ENCODE results near the gene DUSP6.

DUSP6 gene

DNA sequence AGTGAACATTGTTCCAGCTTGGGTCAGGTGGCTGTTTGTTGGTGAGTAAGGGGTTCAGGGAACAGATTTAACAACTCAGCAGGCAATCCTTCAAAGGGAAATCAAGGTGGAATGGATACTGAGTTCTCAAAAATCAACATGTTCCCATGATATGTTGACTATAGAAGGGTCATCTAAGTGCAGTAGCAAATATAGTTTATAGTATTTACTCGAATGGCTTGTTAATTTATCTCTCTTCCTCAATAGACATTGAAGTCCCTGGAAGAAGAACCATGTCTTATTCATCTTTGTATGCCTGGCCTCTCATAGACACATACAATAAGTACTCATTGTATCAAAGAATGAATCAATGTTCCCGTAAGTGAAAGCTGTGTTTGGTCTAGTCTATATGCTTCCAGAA is 24.5 kb upstream of the DUSP6 start:
- Histone ChIP-seq H3K27me3 (no peaks in the 10 kb centered on the region), H3K36me3 (no peaks in the 10 kb centered on the region), H3K27ac (no peak overlapping the region), H4K20me1 (no peaks in the 10 kb centered on the region), H3K9ac (no peak overlapping the region), H3K9me3 (replicated peaks in 1 of 11) (no peaks in the 10 kb centered on the region), H3K4me3 (no peak overlapping the region), H3K4me1 (peaks cover 0 to 11% (median 7%) of the 10 kb centered on the region in 10 experiments; a peak in 12 of 20 replicates), H3K4me2 (no peak overlapping the region)
- TF ChIP-seq Cebpa-rat (IDR thresholded peaks at IDR 0.05) = no peak

DNA sequence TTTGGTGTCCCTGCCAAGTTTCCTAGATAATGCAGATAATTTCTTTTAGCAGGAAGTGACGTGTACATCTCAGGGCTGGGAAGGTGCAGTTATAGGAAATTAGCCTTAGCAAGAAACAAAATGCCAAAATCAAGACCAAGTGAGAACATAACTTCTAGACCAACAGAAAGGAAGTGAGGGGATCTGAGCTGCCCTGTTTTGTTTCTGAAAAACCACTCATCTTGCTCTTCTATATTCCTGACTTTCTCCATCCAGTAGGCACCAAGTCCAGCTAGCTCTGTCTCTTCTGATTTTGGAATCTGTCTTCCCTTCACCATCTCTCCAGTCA is 23.9 kb upstream of the DUSP6 start:
- H3K4me2 ChIP-seq = no peak overlapping the region
- H3K36me3 ChIP-seq = no peaks in the 10 kb centered on the region
- H3K4me3 ChIP-seq = no peak overlapping the region
- H3K4me1 ChIP-seq = peaks cover 0 to 13% (median 9%) of the 10 kb centered on the region in 10 experiments; a peak in 16 of 20 replicates
- no peaks in the 10 kb centered on the region for H3K27me3 ChIP-seq
- no peaks in the 10 kb centered on the region for H3K9me3 ChIP-seq (replicated peaks in 1 of 11)
- no peak overlapping the region for H3K27ac ChIP-seq
- H4K20me1 ChIP-seq = no peaks in the 10 kb centered on the region
- H3K9ac ChIP-seq = no peak overlapping the region
- TF ChIP-seq Cebpa-rat (IDR thresholded peaks at IDR 0.05) = no peak

DNA sequence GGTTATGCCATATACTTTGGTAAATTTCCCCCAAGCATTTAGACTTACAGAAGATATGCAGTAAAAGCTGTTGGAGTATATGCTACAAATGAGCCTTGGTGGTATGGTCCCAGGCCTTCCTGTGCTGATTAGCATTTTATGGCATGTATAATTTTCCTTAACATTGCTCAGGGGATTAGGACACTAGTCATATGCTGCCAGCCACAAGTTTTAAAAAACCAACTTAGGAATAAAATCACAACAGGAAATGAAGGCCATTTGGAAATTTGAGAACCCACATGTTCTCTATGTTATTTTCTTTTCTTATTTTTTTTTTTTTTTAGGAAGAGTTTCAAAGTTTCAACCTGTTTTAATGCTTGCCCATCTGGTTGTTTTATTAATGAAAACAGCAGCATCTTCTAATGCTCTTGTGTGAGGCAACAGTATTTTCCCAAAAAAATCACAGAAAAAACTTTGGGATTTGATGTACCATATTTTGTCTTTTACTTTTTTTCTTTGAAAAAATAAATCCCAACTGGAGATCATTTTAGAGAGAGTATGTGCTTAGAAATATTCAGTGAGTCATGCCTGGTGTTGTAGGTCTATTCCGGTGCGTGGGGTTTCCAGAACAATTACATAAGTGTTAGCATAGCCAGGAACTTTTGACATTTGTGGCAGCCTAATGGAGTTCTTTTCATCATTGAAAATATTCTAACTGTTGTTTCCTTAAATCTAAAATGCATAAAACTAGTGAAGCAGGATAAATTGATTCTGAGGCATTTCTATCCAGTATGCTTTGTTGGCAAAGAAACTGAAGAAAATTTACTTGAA is 21.7 kb upstream of the DUSP6 start:
- no peaks in the 10 kb centered on the region for H3K27me3 ChIP-seq
- peaks cover 14 to 31% (median 20%) of the 10 kb centered on the region in 10 experiments for H3K4me1 ChIP-seq
- no peak overlapping the region for H3K27ac ChIP-seq
- no peaks in the 10 kb centered on the region for H3K9me3 ChIP-seq (replicated peaks in 1 of 11)
- H3K9ac ChIP-seq = no peak overlapping the region
- no peak for TF ChIP-seq Cebpa-rat (IDR thresholded peaks at IDR 0.05)
- no peak overlapping the region for H3K4me3 ChIP-seq
- H4K20me1 ChIP-seq = no peaks in the 10 kb centered on the region
- H3K4me2 ChIP-seq = peak overlapping the region in 2 of 11 experiments; percentile 2 to 15; a peak in 2 of 22 replicates
- no peaks in the 10 kb centered on the region for H3K36me3 ChIP-seq

DNA sequence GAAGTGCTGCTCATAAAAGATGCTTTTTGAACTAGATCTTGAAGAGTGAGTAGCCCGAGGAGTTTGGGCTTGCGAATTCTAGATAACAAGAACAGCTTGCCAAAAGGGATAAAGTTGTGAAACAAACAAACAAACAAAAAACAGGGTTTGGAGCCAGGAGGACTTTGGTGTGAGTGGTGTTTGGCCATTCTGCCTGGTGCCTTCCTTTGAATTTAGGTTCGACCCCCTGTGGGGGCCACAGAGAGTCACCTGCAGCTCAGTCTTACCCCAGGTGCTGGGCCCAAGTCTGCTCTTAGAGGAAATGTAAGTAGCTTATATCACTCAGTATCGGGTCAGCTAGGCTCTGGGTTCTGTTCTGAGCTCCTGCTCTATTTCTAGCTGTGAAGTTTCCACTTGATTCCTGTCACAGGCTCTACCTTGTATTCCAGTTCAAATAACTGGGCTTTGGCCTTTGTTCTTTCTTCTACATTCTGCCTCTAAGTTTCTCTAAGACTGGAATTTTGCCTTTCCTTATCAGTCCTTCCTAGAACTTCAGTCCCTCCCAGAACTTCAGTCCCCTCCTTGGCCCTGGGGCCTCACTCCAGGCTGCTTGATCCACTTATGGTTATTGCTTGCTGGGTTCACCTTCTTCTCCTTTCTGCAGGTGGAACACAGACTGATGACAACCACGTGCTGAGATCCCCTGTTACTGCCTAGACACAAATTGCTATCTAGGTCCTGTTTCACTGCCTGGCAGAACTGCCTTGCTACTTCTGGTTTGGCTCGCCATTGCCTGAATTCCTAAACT is 20.5 kb upstream of the DUSP6 start:
- no peak overlapping the region for H3K4me2 ChIP-seq
- no peak for TF ChIP-seq Cebpa-rat (IDR thresholded peaks at IDR 0.05)
- H3K27ac ChIP-seq = no peak overlapping the region

DNA sequence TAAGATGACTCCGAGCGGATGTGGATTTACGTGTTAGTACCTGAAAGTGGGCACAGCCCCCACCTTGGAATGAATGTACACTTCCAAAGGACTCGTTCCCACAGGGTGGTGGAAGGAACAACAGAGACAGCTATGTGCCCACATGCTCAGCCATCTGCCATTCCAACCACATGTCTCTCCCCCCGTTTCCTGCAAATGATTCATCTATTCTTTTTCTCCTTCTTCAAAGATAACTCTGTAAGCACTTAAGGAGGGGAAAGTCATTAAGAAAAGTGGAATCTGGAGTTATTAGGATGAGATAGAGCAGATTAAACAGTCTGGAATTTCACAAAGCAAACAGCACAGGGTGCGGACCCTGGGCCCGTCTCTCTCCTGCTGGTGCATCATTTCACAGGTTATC is 18.5 kb upstream of the DUSP6 start:
- Histone ChIP-seq H4K20me1 (no peaks in the 10 kb centered on the region; a peak in 1 of 22 replicates), H3K4me1 (peaks cover 13 to 31% (median 17%) of the 10 kb centered on the region in 10 experiments; a peak in 19 of 20 replicates), H3K4me2 (peak overlapping the region in 10 of 11 experiments; percentile 23 to 83 (median 64); a peak in 20 of 22 replicates), H3K27ac (peak overlapping the region in 3 of 11 experiments; percentile 7 to 40 (median 19); a peak in 3 of 22 replicates), H3K27me3 (no peaks in the 10 kb centered on the region), H3K9ac (no peak overlapping the region), H3K4me3 (no peak overlapping the region), H3K9me3 (replicated peaks in 1 of 11) (no peaks in the 10 kb centered on the region), H3K36me3 (no peaks in the 10 kb centered on the region)
- TF ChIP-seq Cebpa-rat (IDR thresholded peaks at IDR 0.05) = no peak

More for the DNA sequence above, 20.5 kb upstream of the DUSP6 start:
- Histone ChIP-seq H3K36me3 (no peaks in the 10 kb centered on the region), H3K4me3 (no peak overlapping the region), H3K9ac (no peak overlapping the region), H3K27me3 (no peaks in the 10 kb centered on the region), H3K9me3 (replicated peaks in 1 of 11) (no peaks in the 10 kb centered on the region), H4K20me1 (no peaks in the 10 kb centered on the region), H3K4me1 (peaks cover 13 to 31% (median 17%) of the 10 kb centered on the region in 10 experiments; a peak in 19 of 20 replicates)

DNA sequence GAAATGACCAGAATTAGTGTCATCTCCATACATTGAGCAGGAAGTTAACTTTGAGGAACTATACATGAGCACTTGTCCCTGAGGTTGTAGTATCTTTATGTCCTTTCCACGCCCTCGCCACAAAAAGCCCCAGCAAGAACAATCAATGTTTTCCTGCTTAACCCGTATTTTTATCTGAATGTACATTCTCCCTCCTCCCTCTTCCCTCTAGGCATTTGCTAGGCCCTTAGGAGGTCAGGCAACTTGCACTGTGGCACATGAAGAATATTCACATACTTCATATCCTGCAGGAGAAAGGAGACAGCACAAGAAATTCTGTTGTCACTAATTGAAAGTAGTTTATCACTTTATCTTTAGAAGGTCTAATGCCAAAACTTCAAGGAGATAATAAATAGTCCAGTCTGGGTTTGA is 18.1 kb upstream of the DUSP6 start:
- H3K4me1 ChIP-seq = peaks cover 13 to 31% (median 17%) of the 10 kb centered on the region in 10 experiments; a peak in 19 of 20 replicates
- peak overlapping the region in 1 of 11 experiments; percentile 9; a peak in 1 of 22 replicates for H3K9ac ChIP-seq
- TF ChIP-seq Cebpa-rat (IDR thresholded peaks at IDR 0.05) = no peak
- no peak overlapping the region for H3K4me3 ChIP-seq
- H3K27ac ChIP-seq = peak overlapping the region in 3 of 11 experiments; percentile 7 to 40 (median 19); a peak in 3 of 22 replicates
- H4K20me1 ChIP-seq = no peaks in the 10 kb centered on the region; a peak in 1 of 22 replicates
- H3K36me3 ChIP-seq = no peaks in the 10 kb centered on the region
- H3K9me3 ChIP-seq (replicated peaks in 1 of 11) = no peaks in the 10 kb centered on the region
- no peaks in the 10 kb centered on the region for H3K27me3 ChIP-seq
- peak overlapping the region in 10 of 11 experiments; percentile 23 to 83 (median 64); a peak in 20 of 22 replicates for H3K4me2 ChIP-seq

DNA sequence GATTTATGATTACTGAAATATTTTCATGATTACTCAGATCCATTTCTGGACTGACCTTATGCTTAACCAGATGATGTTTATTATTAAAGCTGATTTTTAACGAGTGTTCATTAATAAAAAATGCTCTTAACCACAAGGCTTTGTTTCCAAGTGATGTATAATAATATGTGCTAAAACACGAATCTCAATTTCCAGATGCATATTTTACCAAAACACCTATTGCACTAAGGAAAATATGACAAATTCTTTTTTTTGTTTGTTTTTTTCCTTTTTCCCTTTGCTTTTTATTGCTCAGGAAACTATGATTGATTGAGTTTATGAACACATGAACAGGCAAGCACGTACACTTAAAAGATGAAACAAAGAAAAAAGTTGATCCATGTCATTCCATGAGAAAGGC is 16.9 kb upstream of the DUSP6 start:
- no peaks in the 10 kb centered on the region for H3K27me3 ChIP-seq
- no peak overlapping the region for H3K4me2 ChIP-seq
- H3K4me1 ChIP-seq = peaks cover 13 to 30% (median 17%) of the 10 kb centered on the region in 10 experiments; a peak in 19 of 20 replicates
- H3K9ac ChIP-seq = no peak overlapping the region
- no peak for TF ChIP-seq Cebpa-rat (IDR thresholded peaks at IDR 0.05)
- no peaks in the 10 kb centered on the region; a peak in 1 of 22 replicates for H3K36me3 ChIP-seq
- no peak overlapping the region for H3K4me3 ChIP-seq
- H4K20me1 ChIP-seq = peaks cover 0 to 5% (median 0%) of the 10 kb centered on the region in 11 experiments; a peak in 1 of 22 replicates
- no peaks in the 10 kb centered on the region for H3K9me3 ChIP-seq (replicated peaks in 1 of 11)
- no peak overlapping the region for H3K27ac ChIP-seq

DNA sequence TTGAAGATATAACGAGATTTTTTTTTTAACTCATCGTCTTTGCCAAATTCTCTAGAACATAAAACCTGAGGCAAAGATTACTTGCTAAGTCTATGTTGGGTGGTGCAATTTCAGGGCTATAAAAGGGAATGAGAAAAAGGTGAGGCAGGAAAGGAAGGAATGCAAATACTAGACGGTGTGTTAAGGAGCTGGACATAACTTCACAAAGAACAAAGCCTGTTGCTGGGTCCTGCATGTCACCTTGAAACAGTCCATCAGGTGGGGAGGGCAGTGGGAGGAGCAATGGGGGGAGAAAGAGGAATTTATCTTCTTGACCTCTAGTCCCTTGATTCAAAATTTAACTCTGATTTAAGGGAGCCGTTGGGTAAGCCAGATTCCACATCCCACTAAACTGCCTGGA is 16.1 kb upstream of the DUSP6 start:
- Histone ChIP-seq H3K4me1 (peaks cover 13 to 29% (median 17%) of the 10 kb centered on the region in 10 experiments; a peak in 19 of 20 replicates), H3K4me3 (no peak overlapping the region), H4K20me1 (peaks cover 0 to 13% (median 0%) of the 10 kb centered on the region in 11 experiments; a peak in 2 of 22 replicates), H3K27ac (no peak overlapping the region), H3K9ac (no peak overlapping the region), H3K36me3 (no peaks in the 10 kb centered on the region; a peak in 1 of 22 replicates), H3K4me2 (no peak overlapping the region), H3K27me3 (no peaks in the 10 kb centered on the region), H3K9me3 (replicated peaks in 1 of 11) (no peaks in the 10 kb centered on the region)
- TF ChIP-seq Cebpa-rat (IDR thresholded peaks at IDR 0.05) = no peak
